Inflammatory macrophage treated with lipopolysaccharide for 1 hour (primary cell): ENCODE measurements around the gene ZNF786.
"Not testable (repeated sequence)": the region's sequence is repeated elsewhere in the genome, so short reads cannot be mapped to it uniquely, and the experiment has no call there.

ENCODE experiments used
- DNase-seq, 2 donors: peaks; one replicate each; pipeline ENCODE4 v3.0.0-alpha.2; 2020 to 2022

ZNF786 gene

GRCh38 chr7:149075286-149075685 lies 15.2 kb downstream of the ZNF786 start:
- DNase-seq: no peak

GRCh38 chr7:149074116-149074885 lies 16.2 kb downstream of the ZNF786 start:
- DNase-seq: no peak

- DNase-seq: no peak
These were observed 18.1 kb downstream of the ZNF786 start for GRCh38 chr7:149072438-149072775.

- peak in 1 of 2 donors; percentile 55 for DNase-seq
These were observed 18.7 kb downstream of the ZNF786 start for GRCh38 chr7:149071641-149072437.

- DNase-seq: no peak
These were observed 19.3 kb downstream of the ZNF786 start for GRCh38 chr7:149071182-149071635.

GRCh38 chr7:149070372-149071125 lies 20.0 kb downstream of the ZNF786 start:
- no peak for DNase-seq

- DNase-seq: no peak
These were observed 22.6 kb downstream of the ZNF786 start for GRCh38 chr7:149067869-149068268.

- peak; percentile 14 to 56 for DNase-seq
These were observed 27.0 kb downstream of the ZNF786 start for GRCh38 chr7:149063476-149063875.

GRCh38 chr7:149062217-149062899 lies 28.2 kb downstream of the ZNF786 start:
- DNase-seq: not testable (repeated sequence)

GRCh38 chr7:149060156-149060555 lies 30.4 kb downstream of the ZNF786 start:
- no peak for DNase-seq

GRCh38 chr7:149053885-149054284 lies 36.6 kb downstream of the ZNF786 start:
- DNase-seq: no peak

GRCh38 chr7:149053384-149053783 lies 37.1 kb downstream of the ZNF786 start:
- no peak for DNase-seq

GRCh38 chr7:149050941-149051340 lies 39.6 kb downstream of the ZNF786 start:
- no peak for DNase-seq

- DNase-seq: no peak
These were observed 41.7 kb downstream of the ZNF786 start for GRCh38 chr7:149048805-149049204.

- no peak for DNase-seq
These were observed 44.1 kb downstream of the ZNF786 start for GRCh38 chr7:149046416-149046815.

- DNase-seq: no peak
These were observed 46.6 kb downstream of the ZNF786 start for GRCh38 chr7:149043936-149044335.

- DNase-seq: no peak
These were observed 49.2 kb downstream of the ZNF786 start for GRCh38 chr7:149041350-149041749.

- not testable (repeated sequence) for DNase-seq
These were observed 51.9 kb downstream of the ZNF786 start for GRCh38 chr7:149038641-149039040.

GRCh38 chr7:149036676-149037075 lies 53.8 kb downstream of the ZNF786 start:
- no peak for DNase-seq

- DNase-seq: no peak
These were observed 59.1 kb downstream of the ZNF786 start for GRCh38 chr7:149031353-149031910.

GRCh38 chr7:149030439-149030838 lies 60.1 kb downstream of the ZNF786 start:
- DNase-seq: not testable (repeated sequence)

- peak; percentile 99 for DNase-seq
These were observed 62.0 kb downstream of the ZNF786 start, which contains the start of gene PDIA4 for GRCh38 chr7:149028346-149029109. Gene PDIA4 (minus strand): TSS chr7:149028505. CDS start chr7:149028408, 97 bp downstream.
